Nephron (organoid): Measurements from ENCODE around the gene FAM168B.
"Not testable (repeated sequence)": the region's sequence is repeated elsewhere in the genome, so short reads cannot be mapped to it uniquely, and the experiment has no call there.

ENCODE experiments used
- H3K27ac Mint-ChIP-seq, 3 experiments: 2 replicates each; pipeline ENCODE4 v1.8.0; 2020; ENCODE audit warnings: mixed read lengths in 3 of 3, mild to moderate bottlenecking in 2 of 3, moderate library complexity in 1 of 3
- H3K27me3 Mint-ChIP-seq: 2 replicates; pipeline ENCODE4 v1.8.0; 2021; ENCODE audit warnings: low read depth, mild to moderate bottlenecking, moderate library complexity, mixed read lengths
- H3K36me3 Mint-ChIP-seq: 2 replicates; pipeline ENCODE4 v1.8.0; 2020; ENCODE audit warnings: low read depth, mixed read lengths
- H3K4me1 Mint-ChIP-seq: 2 replicates; pipeline ENCODE4 v1.8.0; 2020; ENCODE audit warnings: mixed read lengths
- H3K4me3 Mint-ChIP-seq, 3 experiments: 2 replicates each; pipeline ENCODE4 v1.8.0; 2020; ENCODE audit warnings: mild to moderate bottlenecking in 3 of 3, mixed read lengths in 3 of 3, moderate library complexity in 2 of 3
- H3K9me3 Mint-ChIP-seq: 2 replicates; pipeline ENCODE4 v1.8.0; 2020; ENCODE audit warnings: mixed read lengths
- CTCF ChIP-seq, 3 experiments: fragments of 200-600 bp; sonication (generic); IDR thresholded peaks; one replicate each; pipeline ENCODE4 v1.5.0; 2021; ENCODE audit warnings: antibody characterized with exemption in 3 of 3; ENCODE audit not compliant: unreplicated experiment in 3 of 3

Gene FAM168B

DNA sequence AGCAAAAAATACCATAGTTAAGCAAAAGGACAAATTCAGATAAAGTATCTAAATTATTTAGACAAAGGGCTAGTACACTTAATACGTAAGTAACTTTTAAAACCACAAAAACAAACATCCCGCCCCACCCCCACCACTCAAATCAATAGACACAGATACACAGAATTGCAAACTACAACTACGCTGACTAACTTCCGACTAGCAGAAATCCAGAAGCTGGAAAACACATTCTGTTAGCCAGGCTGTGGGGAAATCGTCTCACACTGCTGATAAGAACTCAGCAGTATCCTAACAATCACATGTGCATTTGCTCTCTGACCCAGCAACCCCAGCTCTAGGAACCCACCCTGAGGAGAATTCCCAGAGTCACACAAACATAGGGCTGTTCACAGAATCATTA is 16.6 kb downstream of the FAM168B start:
- Mint-ChIP-seq H3K36me3 (peaks cover 80% of the 10 kb centered on the region), H3K9me3 (no peaks in the 10 kb centered on the region), H3K27ac (no peak overlapping the region), H3K4me1 (peaks cover 6% of the 10 kb centered on the region), H3K4me3 (no peak overlapping the region), H3K27me3 (no peaks in the 10 kb centered on the region)
- TF ChIP-seq CTCF (IDR thresholded peaks at IDR 0.05; ENCODE audit: unreplicated experiment in 3 of 3): no peak

DNA sequence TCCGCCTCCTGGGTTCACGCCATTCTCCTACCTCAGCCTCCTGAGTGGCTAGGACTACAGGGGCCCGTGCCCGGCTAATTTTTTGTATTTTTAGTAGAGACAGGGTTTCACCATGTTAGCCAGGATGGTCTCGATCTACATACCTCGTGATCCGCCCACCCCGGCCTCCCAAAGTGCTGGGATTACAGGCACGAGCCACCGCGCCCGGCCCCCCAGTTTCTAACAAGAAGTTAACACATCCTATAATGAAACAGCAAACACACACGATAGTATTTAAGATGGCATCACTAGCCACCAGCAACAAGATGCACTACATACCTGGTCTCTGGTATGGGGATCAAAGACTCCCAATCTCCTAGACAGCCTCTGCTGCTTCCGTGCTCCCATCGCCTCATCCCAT is 17.7 kb downstream of the FAM168B start:
- H3K9me3 Mint-ChIP-seq, H3K27ac Mint-ChIP-seq, H3K4me3 Mint-ChIP-seq, H3K4me1 Mint-ChIP-seq, H3K27me3 Mint-ChIP-seq: not testable (repeated sequence)
- H3K36me3 Mint-ChIP-seq: peaks cover 81% of the 10 kb centered on the region

DNA sequence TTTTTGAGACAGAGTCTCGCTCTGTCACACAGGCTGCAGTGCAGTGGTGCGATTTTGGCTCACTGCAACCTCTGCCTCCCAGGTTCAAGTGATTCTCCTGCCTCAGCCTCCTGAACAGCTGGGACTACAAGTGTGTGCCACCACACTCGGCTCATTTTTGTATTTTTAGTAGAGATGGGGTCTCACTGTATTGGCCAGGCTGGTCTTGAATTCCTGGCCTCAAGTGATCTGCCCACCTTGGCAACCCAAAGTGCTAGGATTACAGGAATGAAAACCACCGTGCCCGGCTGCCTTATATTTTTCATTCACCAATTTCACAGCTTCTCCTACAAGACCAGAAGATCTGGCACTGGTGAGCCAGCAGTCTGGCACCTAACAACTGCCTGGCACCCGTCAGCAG is 25.1 kb downstream of the FAM168B start:
- H3K36me3 Mint-ChIP-seq: peaks cover 68% of the 10 kb centered on the region
- not testable (repeated sequence) for H3K9me3 Mint-ChIP-seq, H3K4me3 Mint-ChIP-seq, H3K27ac Mint-ChIP-seq, H3K27me3 Mint-ChIP-seq
- peaks cover 11% of the 10 kb centered on the region for H3K4me1 Mint-ChIP-seq

DNA sequence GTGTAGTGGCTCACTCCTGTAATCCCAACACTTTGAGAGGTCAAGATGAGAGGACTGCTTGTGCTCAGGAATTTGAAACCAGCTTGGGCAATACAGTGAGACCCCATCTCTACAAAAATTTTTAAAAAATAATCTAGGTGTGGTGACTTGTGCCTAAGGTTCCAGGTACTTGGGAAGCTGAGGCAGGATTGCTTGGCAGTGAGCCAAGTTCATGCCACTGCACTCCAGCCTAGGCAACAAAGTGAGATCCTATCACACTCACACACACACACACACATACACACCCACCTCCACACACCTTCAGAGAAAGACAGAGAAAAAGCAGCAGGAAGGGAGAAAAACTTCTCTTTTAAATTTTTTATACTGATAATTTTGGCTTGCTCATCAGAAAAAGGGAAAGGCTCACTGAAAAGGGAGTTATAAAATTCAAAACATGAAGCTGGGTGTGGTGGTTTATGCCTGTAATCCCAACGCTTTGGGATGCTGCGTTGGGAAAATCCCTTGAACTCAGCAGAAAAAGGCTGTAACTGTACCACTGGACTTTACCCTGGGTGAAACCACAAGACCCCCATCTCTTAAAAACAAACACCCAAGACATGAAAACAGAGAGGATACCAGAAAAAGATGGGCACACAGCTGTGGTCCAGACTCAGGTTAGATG is 25.7 kb downstream of the FAM168B start:
- H3K4me1 Mint-ChIP-seq: peaks cover 11% of the 10 kb centered on the region
- no peak overlapping the region for H3K4me3 Mint-ChIP-seq
- no peaks in the 10 kb centered on the region for H3K9me3 Mint-ChIP-seq
- peak overlapping the region in 1 of 3 experiments; percentile 52 for H3K27ac Mint-ChIP-seq
- no peak for TF ChIP-seq CTCF (IDR thresholded peaks at IDR 0.05; ENCODE audit: unreplicated experiment in 3 of 3)
- H3K36me3 Mint-ChIP-seq: peaks cover 70% of the 10 kb centered on the region
- no peaks in the 10 kb centered on the region for H3K27me3 Mint-ChIP-seq

DNA sequence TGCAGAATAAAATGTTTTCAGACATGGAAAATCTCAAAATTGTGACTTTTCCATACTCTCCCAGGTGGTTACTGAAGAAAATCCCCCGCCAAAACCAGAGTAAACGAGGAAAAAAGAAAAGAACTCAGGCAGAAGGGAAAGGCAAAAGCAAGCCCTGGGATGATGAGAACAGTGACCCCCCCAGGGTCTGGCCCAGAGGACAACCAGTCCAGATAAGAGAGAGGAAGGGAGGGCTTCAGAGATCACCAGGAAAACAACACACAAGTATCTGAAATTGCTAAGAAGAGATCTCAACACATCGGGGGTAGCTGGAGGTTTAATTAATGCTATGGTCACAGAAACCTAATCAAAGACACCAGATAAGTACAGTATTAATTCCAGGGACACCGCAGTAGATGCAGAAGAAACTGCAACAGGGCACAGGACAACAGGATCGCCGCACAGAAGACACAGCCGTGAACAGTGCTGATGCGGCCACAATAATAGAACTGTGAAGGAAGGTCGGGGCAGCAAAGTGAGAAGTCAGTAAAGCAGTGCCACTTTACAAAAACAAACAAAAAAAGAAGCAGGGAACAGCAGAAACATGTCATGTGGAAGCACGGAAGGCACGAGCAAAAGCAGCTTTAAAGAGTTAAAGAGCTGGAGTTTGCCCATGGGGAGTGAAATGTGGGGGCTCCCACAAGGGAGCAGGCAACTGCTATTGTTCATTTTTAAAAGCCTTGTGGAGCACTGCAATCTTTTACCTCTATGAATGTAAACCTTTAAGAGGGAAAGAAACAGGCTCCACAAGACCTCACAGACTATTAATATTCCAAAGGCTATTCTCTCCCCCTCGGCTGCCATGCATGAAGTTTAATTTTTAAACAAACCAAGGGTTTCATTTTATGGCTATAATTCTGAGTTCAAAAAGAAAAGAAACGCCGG is 28.4 kb downstream of the FAM168B start:
- H3K4me1 Mint-ChIP-seq: peaks cover 28% of the 10 kb centered on the region
- H3K27me3 Mint-ChIP-seq: no peaks in the 10 kb centered on the region
- no peak for TF ChIP-seq CTCF (IDR thresholded peaks at IDR 0.05; ENCODE audit: unreplicated experiment in 3 of 3)
- peaks cover 66% of the 10 kb centered on the region for H3K36me3 Mint-ChIP-seq
- peak overlapping the region; percentile 11 to 44 (median 42) for H3K4me3 Mint-ChIP-seq
- no peaks in the 10 kb centered on the region for H3K9me3 Mint-ChIP-seq
- peak overlapping the region; percentile 68 to 91 (median 70) for H3K27ac Mint-ChIP-seq

DNA sequence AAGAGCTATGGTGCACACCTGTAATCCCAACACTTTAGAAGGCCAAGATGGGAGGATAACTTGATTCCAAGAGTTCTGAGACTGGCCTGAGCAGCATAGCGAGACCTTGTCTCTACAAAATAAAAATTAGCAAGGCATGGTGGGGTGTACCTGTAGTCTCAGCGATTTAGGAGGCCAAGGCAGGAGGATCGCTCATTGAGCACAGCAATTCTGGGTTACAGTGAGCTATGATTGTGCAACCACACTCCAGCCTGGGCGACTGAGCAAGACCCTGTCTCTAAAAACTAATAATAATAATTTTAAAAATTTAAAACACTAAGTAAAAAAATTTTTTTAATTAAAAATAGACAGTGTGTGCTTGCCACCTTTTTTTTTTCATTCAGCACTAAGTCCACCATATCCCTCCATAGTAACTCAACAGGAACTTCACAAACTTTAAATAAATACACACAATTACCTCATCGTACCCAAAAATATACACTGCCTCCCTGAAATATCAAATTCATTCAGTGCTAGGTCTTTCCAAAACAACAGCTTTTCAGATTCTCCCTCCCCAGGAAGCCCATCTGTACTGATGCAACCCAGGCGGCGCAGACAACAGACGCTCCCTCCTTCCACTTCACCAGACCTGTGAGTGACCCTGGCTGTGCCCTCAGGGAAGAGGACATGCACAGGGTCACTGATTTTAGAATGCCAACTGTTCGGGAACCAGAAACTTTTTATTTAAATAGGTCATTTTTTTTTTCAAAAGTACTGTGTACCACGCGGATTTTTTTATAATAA is 29.6 kb downstream of the FAM168B start:
- Mint-ChIP-seq H3K36me3 (peaks cover 67% of the 10 kb centered on the region), H3K27ac (peak overlapping the region; percentile 54 to 91 (median 68)), H3K27me3 (no peaks in the 10 kb centered on the region), H3K9me3 (no peaks in the 10 kb centered on the region), H3K4me3 (peak overlapping the region in 2 of 3 experiments; percentile 7 to 43), H3K4me1 (peaks cover 31% of the 10 kb centered on the region)
- TF ChIP-seq CTCF (IDR thresholded peaks at IDR 0.05; ENCODE audit: unreplicated experiment in 3 of 3): no peak
